HepG2 (cell line): ENCODE data around the gene SCIN. TPM values are rescaled to one million over a fixed set of nuclear protein-coding genes. Genes with fewer than 3 reads are reported as not detected.
"Not testable (repeated sequence)": the region's sequence is repeated elsewhere in the genome, so short reads cannot be mapped to it uniquely, and the experiment has no call there.

Experiments used
- ATAC-seq: fragments of 200-7000 bp; cut with Tn5 transposase; 3 replicates; pipeline ENCODE4 v1.9.1; 2020; ENCODE audit warnings: mild to moderate bottlenecking, moderate library complexity
- BruUV-seq: library from RNA; stranded (reverse); fragments of 400-500 nt; replicated peaks from 2 replicates; lab custom pipeline; 2021; lab: Mats Ljungman, UMichigan
- CTCF ChIA-PET: fragments of 300-600 bp; formaldehyde crosslinking; extraction: SDS; loops from one replicate; lab custom pipeline; 2021; ENCODE audit warnings: low total read pairs, inconsistent platforms, low intra/inter-chr PET ratio; lab: Yijun Ruan, JAX
- POLR2A ChIA-PET: fragments of 350-600 bp; sonication (Branson Sonifier 250); formaldehyde crosslinking; loops from one replicate; lab custom pipeline; 2020; ENCODE audit warnings: antibody characterized with exemption, inconsistent platforms; lab: Yijun Ruan, JAX
- DNase-seq: peaks from one replicate; pipeline ENCODE4 v3.0.0-alpha.2; 2015; ENCODE audit warnings: low spot score
- FAIRE-seq: peaks from 3 replicates; lab custom pipeline; 2011; peaks lifted over from hg19 to GRCh38; lab: Jason Lieb, UNC
- H2AFZ ChIP-seq: one replicate; pipeline ENCODE4 v1.6.1; 2011; ENCODE audit warnings: low read length, inconsistent platforms
- H3K27ac ChIP-seq: fragments of 300-600 bp; 3 replicates; pipeline ENCODE4 v1.8.0; 2011; ENCODE audit warnings: mixed run types, mild to moderate bottlenecking, mixed read lengths, low read length, inconsistent platforms; ENCODE audit not compliant: insufficient read depth; ENCODE audit errors: extremely low read length
- H3K27me3 ChIP-seq, 2 experiments: fragments of 200-600 bp in 1 of 2; 2 replicates in 1 of 2; 3 replicates in 1 of 2; pipeline versions ENCODE4 v1.6.0 to v1.8.0; 2011; ENCODE audit warnings: low read length in 2 of 2, mild to moderate bottlenecking in 2 of 2, moderate library complexity in 2 of 2, inconsistent platforms in 1 of 2; ENCODE audit not compliant: insufficient read depth in 2 of 2, control insufficient read depth in 1 of 2
- H3K36me3 ChIP-seq, 2 experiments: fragments of 200-600 bp in 1 of 2; replicated peaks in 1 of 2; 2 replicates in 1 of 2; 3 replicates in 1 of 2; pipeline versions ENCODE4 v1.5.1 to v1.8.0; 2011; ENCODE audit warnings: low read length in 2 of 2, inconsistent platforms in 1 of 2; ENCODE audit not compliant: insufficient read depth in 2 of 2, control insufficient read depth in 1 of 2
- H3K4me1 ChIP-seq: 2 replicates; pipeline ENCODE4 v1.5.1; 2012; ENCODE audit warnings: low read length, inconsistent platforms; ENCODE audit not compliant: insufficient read depth
- H3K4me2 ChIP-seq: 2 replicates; pipeline ENCODE4 v1.6.0; 2011; ENCODE audit warnings: low read depth, low read length, inconsistent platforms
- H3K4me3 ChIP-seq, 3 experiments: fragments of 200-600 bp in 1 of 3; sonication (generic), shearing (Covaris generic) in 1 of 3; replicated peaks in 1 of 3; 2 replicates each; pipeline ENCODE4 v1.5.1; 2011 to 2016; ENCODE audit warnings: low read length in 3 of 3, inconsistent platforms in 2 of 3, low read depth in 2 of 3, mild to moderate bottlenecking in 2 of 3, control low read depth in 1 of 3, mixed read lengths in 1 of 3; ENCODE audit not compliant: insufficient read depth in 1 of 3
- H3K79me2 ChIP-seq: one replicate; pipeline ENCODE4 v1.6.1; 2011; ENCODE audit warnings: low read length, inconsistent platforms; ENCODE audit not compliant: insufficient read depth
- H3K9ac ChIP-seq: 2 replicates; pipeline ENCODE4 v1.6.0; 2011; ENCODE audit warnings: mild to moderate bottlenecking, low read depth, low read length, inconsistent platforms; ENCODE audit not compliant: insufficient read depth
- H3K9me3 ChIP-seq: 2 replicates; pipeline ENCODE4 v1.5.1; 2012; ENCODE audit warnings: mild to moderate bottlenecking, low read length
- H4K20me1 ChIP-seq: 2 replicates; pipeline ENCODE4 v1.6.0; 2011; ENCODE audit warnings: inconsistent platforms, mild to moderate bottlenecking, low read length, moderate library complexity; ENCODE audit not compliant: insufficient read depth
- CTCF ChIP-seq: sonication (generic); formaldehyde crosslinking; IDR thresholded peaks from 2 replicates; pipeline ENCODE4 v1.5.0; 2020; ENCODE audit warnings: mild to moderate bottlenecking, missing genetic modification reagents, moderate library complexity
- NR2F2 ChIP-seq: IDR thresholded peaks from 2 replicates; pipeline ENCODE4 v1.6.1; 2012; ENCODE audit warnings: low read depth, inconsistent platforms, borderline replicate concordance
- SKIL ChIP-seq: sonication (generic); formaldehyde crosslinking; IDR thresholded peaks from 2 replicates; pipeline ENCODE4 v1.8.0; 2022; ENCODE audit warnings: missing genetic modification reagents, mild to moderate bottlenecking, moderate library complexity, borderline replicate concordance
- SMC3 ChIP-seq: IDR thresholded peaks from 2 replicates; pipeline ENCODE4 v1.6.1; 2011; ENCODE audit warnings: low read length, improper control_type of control experiment
- STAG1 ChIP-seq: sonication (generic); formaldehyde crosslinking; IDR thresholded peaks from 2 replicates; pipeline ENCODE4 v1.4.0; 2020; ENCODE audit warnings: missing genetic modification reagents
- YEATS2 ChIP-seq: sonication (generic); formaldehyde crosslinking; IDR thresholded peaks from 2 replicates; pipeline ENCODE4 v1.4.0; 2020; ENCODE audit warnings: missing genetic modification reagents, borderline replicate concordance
- ZNF704 ChIP-seq: sonication (generic); formaldehyde crosslinking; IDR thresholded peaks from 2 replicates; pipeline ENCODE4 v1.8.1; 2023; ENCODE audit warnings: mild to moderate bottlenecking, inconsistent platforms, moderate library complexity, missing genetic modification reagents, borderline replicate concordance
- WGBS: methylation state at CpG from one replicate; pipeline ENCODE4 v1.1.6; 2017; ENCODE audit warnings: low lambda C conversion rate; 5-methylcytosine and 5-hydroxymethylcytosine counted together
- in situ Hi-C: cut with HindIII; loops from 2 replicates; pipeline ENCODE4 v1.10.0; 2017; ENCODE audit warnings: low pct_unique_long_range_greater_than_20kb; ENCODE audit not compliant: extremely low pct_ligation_motif_present
- intact Hi-C: fragments of 100-400 bp; cut with micrococcal nuclease; formaldehyde crosslinking; loops from one replicate; pipeline ENCODE4 v1.10.0; 2022; ENCODE audit not compliant: unreplicated experiment
- polyA plus RNA-seq, 8 experiments: library from polyadenylated mRNA; depleted of rRNA in 3 of 8; stranded (reverse) in 7 of 8; unstranded in 1 of 8; fragments of >200 nt; fragmentation: Illumina TruSeq in 4 of 8; extraction: Trizol in 4 of 8; gene quantifications; 2 replicates each; pipeline versions ENCODE4 v1.2.1 to v1.2.3, GENCODE V29; 2011 to 2016; ENCODE audit warnings: low read depth in 4 of 8, missing spikeins in 1 of 8, mixed read lengths in 1 of 8; ENCODE audit not compliant: insufficient read depth in 1 of 8
- total RNA-seq, 5 experiments: library from RNA; depleted of rRNA; stranded (reverse); fragments of >200 nt; fragmentation: Illumina TruSeq; extraction: Trizol; gene quantifications; 2 replicates each; pipeline ENCODE4 v1.2.3, GENCODE V29; 2016; ENCODE audit warnings: low read depth in 1 of 5

SCIN gene
- total and polyA plus RNA-seq, 2 of the 13 experiments (the other 11 are each of a cell fraction or from before 2014, with no cell fraction given), result not detected

- H3K4me3 ChIP-seq, result no peak overlapping the region
- no peaks in the 10 kb centered on the region for H3K79me2 ChIP-seq
- no peak for FAIRE-seq
- no peaks in the 10 kb centered on the region for H3K4me1 ChIP-seq
- CTCF ChIA-PET, result interaction anchor here (1.0 to 3.0 kb wide), 3 partner anchors 99 to 1933 kb away, joined by 3 to 30 read pairs (median 18); no protein-coding TSS in a partner anchor
- H3K9ac ChIP-seq, result no peak overlapping the region
- no peak overlapping the region for H3K4me2 ChIP-seq
- TF ChIP-seq STAG1 (peak; percentile 76), SKIL (no peak), YEATS2 (no peak), CTCF (CRISPR knock-in tag) (peak; percentile 62), ZNF704 (CRISPR knock-in tag) (no peak), NR2F2 (no peak), SMC3 (peak; percentile 67)
- TF ChIP-seq, all 625 proteins: peak for 3
- no peaks in the 10 kb centered on the region for H3K27me3 ChIP-seq
- H3K9me3 ChIP-seq, result no peaks in the 10 kb centered on the region
- in situ Hi-C loops (loop anchor here (5.0 to 10.0 kb wide), 2 partner anchors 100 to 737 kb away; no protein-coding TSS in a partner anchor), intact Hi-C loops (loop anchor here (1.0 to 10.0 kb wide), 5 partner anchors 99 to 738 kb away; no protein-coding TSS in a partner anchor)
- H2AFZ ChIP-seq, result no peak overlapping the region
- WGBS, result 3% methylated on average over 5 of the region's 5 CpGs
- POLR2A ChIA-PET, result no interaction called here
- H3K27ac ChIP-seq, result no peak overlapping the region
- BruUV-seq, result no TSS peak
- ATAC-seq, result no peak
- H4K20me1 ChIP-seq, result no peaks in the 10 kb centered on the region
- H3K36me3 ChIP-seq, result no peaks in the 10 kb centered on the region
- peak; percentile 33 for DNase-seq
Observed at GRCh38 chr7:12524794-12525386, 45.6 kb upstream of the SCIN start.

GRCh38 chr7:12526693-12527092 is 43.8 kb upstream of the SCIN start:
- BruUV-seq, result not testable (repeated sequence)

More at GRCh38 chr7:12526693-12527092, 43.8 kb upstream of the SCIN start:
- DNase-seq, H2AFZ ChIP-seq, FAIRE-seq, H3K36me3 ChIP-seq, H3K9ac ChIP-seq, H3K27ac ChIP-seq, CTCF ChIA-PET, H3K27me3 ChIP-seq, H3K79me2 ChIP-seq, H3K4me1 ChIP-seq, ATAC-seq, POLR2A ChIA-PET, H3K4me3 ChIP-seq, H3K4me2 ChIP-seq, H4K20me1 ChIP-seq, H3K9me3 ChIP-seq: not testable (repeated sequence)
- 7% methylated on average over 2 of the region's 2 CpGs for WGBS
- in situ Hi-C loops (loop anchor here (5.0 to 10.0 kb wide), 2 partner anchors 98 to 736 kb away; no protein-coding TSS in a partner anchor), intact Hi-C loops (loop anchor here (10.0 kb wide), 1 partner anchor 588 kb away; no protein-coding TSS in a partner anchor)
